Fibroblast of villous mesenchyme (primary cell): ENCODE data around the gene NETO1. TPM values are rescaled to one million over a fixed set of nuclear protein-coding genes. Genes with fewer than 3 reads are reported as not detected.
A peak's percentile ranks its signal among the peaks of the same experiment; 100 is the strongest.

ENCODE experiments used
- DNase-seq: peaks from one replicate; pipeline ENCODE4 v3.0.0-alpha.2; 2010; ENCODE audit warnings: low read depth
- H3K4me3 ChIP-seq: 2 replicates; pipeline ENCODE4 v1.5.1; 2011; ENCODE audit warnings: low read depth, mild to moderate bottlenecking, low read length
- total RNA-seq: library from RNA; depleted of rRNA; stranded (reverse); fragments of >200 nt; gene quantifications from 2 replicates; pipeline ENCODE4 v1.2.3, GENCODE V29; 2012
- TF ChIP-seq, protein P1 (sequence below): IDR thresholded peaks from 2 replicates; pipeline ENCODE4 v1.5.1; 2012; ENCODE audit warnings: low read depth, mild to moderate bottlenecking, low read length; ENCODE audit not compliant: insufficient read depth

NETO1 gene
- total RNA-seq, 1 donor: 5.6 TPM

DNA sequence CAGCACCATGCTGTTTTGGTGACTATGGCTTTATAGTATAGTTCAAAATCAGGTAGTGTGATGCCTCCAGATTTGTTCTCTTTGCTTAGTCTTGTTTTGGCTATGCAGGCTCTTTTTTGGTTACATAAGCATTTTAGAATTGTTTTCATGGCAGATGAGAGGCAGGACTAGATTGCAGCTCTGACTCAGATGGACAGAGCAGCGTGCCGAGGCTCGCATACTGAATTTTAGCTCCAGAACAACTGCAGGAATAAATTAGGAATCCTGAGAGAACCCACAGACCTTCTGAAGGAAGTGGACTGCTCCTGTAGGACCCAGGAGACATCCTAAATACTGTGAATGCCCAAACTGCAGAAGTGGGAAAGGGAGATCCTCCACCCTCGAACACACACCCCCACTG is 141.6 kb downstream of the NETO1 start:
- DNase-seq: no peak
- TF ChIP-seq, protein P1, sequence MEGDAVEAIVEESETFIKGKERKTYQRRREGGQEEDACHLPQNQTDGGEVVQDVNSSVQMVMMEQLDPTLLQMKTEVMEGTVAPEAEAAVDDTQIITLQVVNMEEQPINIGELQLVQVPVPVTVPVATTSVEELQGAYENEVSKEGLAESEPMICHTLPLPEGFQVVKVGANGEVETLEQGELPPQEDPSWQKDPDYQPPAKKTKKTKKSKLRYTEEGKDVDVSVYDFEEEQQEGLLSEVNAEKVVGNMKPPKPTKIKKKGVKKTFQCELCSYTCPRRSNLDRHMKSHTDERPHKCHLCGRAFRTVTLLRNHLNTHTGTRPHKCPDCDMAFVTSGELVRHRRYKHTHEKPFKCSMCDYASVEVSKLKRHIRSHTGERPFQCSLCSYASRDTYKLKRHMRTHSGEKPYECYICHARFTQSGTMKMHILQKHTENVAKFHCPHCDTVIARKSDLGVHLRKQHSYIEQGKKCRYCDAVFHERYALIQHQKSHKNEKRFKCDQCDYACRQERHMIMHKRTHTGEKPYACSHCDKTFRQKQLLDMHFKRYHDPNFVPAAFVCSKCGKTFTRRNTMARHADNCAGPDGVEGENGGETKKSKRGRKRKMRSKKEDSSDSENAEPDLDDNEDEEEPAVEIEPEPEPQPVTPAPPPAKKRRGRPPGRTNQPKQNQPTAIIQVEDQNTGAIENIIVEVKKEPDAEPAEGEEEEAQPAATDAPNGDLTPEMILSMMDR: no peak
- H3K4me3 ChIP-seq: no peak overlapping the region

DNA sequence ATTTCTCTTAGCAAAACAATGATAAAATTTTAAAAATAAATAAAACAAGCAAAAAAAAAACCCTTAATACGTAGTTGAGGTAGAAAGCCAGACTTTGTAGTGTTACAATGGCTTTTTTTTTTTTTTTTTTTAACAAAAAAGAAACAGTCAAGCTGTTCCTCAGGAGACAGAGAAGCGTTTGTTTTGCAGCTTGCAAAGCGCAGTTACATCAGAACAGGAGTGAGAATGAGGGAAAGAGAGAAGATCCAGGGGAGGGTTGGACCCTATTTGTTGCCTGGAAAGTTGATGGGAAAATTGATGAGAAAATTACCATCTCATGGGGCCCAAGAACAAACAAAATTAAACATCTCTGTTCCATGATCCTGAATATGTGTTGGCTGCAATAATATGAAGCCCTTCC is 146.5 kb downstream of the NETO1 start:
- TF ChIP-seq, protein P1: no peak
- DNase-seq: no peak
- no peak overlapping the region for H3K4me3 ChIP-seq

DNA sequence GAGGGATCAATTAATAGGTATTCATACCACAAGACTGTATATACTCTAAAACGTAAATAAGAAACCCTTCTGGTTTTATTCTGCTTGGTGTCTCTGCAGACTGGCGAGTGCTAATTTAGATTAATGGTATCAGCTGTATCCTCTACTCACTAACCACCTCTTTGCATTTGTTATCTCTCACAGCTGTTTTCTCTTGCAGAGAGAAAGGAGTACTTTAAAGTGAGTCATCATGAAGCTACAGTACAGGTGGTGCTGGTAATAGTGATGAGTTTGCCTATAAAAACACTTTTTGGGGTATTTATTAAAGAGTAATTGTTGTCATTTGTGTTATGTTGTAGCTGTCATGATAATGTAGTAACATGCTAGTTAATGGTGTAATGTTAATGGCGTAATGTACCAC is 147.7 kb downstream of the NETO1 start:
- DNase-seq: no peak
- H3K4me3 ChIP-seq: no peak overlapping the region
- TF ChIP-seq, protein P1: no peak

DNA sequence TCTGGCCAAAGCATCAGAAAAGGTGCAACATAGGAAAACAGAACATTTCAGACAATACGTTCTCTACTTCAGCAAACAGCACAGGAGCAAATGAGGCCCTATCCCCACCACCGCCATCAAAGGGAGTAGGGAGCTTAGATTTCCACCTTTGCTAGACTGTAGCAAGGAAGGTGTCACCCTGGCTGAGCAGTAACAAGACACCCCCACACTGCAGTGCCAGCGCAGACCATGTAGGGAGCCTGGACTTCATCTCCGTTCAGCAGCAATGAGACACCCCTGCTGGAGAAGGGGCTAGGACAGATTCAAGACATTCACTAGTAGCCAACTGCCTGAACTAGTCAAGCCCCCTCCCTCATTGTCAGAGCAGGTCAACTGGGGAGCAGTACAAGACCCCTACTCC is 163.6 kb downstream of the NETO1 start:
- no peak overlapping the region for H3K4me3 ChIP-seq
- no peak for DNase-seq
- TF ChIP-seq, protein P1: no peak

DNA sequence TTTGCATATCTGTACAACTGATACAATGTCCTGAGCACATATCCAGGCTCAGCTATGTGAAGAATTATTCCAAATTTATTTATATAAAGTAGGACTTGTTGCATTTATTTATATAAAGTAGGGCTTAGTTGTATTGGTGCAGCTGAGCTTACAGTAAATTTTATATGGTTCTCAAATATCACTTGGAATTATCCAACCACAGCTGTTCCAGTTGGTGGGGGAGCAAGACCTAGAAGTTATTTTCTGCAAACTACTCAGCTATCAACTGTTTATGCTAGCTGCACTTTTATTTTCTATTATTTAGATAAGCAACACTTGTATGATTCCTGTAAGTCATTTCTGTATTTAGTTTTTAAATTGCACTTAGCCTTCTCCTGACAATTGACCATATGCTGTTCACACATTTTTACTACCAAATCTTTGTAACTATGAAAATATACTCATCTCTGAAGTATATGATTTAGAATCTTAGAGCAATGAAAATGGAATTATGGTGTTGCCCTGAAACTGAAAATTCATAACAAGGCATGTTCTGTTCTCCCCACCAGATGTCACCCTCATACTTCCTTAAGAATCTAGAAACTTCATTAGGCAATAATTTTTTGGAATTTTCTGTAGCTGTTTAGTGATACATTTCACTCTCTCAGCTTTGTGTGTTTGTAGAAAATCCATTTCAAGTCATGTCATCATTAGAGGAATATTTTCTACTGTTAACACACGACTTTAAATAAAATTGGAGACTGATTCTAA is 166.7 kb downstream of the NETO1 start:
- DNase-seq: peak; percentile 14
- TF ChIP-seq, protein P1: peak; percentile 15
- no peak overlapping the region for H3K4me3 ChIP-seq

DNA sequence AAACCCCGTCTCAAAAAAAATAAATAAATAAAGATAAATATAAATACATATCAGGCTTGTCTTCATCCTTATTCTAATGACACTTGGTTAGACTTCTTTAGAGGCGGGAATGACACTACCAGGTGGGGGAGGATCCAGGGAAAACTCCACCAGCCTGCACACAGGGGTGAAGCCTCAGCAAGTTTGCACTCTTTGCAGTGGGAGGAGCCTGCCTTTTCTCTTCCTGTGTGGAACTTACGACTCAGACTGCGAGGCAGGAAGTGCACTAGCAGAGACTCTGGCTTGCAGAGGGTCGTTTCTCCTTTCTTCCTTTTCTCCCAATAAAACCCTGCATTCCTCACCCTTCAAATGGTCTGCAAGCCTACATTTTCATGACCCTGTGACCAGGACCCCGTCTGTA is 170.1 kb downstream of the NETO1 start:
- H3K4me3 ChIP-seq: no peak overlapping the region
- TF ChIP-seq, protein P1: no peak
- no peak for DNase-seq

DNA sequence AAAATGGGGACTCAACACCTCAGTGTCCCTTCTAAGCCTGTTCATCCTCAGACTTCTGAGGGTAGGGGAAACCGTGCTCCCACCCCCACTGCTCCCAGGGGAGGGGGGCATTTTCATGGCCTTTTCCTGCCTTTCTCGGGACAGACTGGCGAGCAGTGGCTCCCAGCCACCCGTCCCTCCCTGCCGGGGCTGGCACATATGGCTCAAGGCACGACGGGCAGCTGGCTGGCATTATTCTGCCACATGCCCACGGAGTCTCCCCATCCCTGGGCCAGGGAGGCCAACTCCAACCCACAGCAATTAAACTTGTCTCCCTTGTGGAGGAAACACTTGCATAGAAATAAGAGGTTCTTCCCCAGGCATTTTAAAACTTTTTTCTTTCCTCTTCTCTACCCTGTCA is 175.2 kb downstream of the NETO1 start:
- TF ChIP-seq, protein P1: no peak
- no peak for DNase-seq
- H3K4me3 ChIP-seq: no peak overlapping the region
